SK-N-SH treated with all-trans-retinoic acid at 6 μM for 48 hours (cell line): Measurements from ENCODE around the gene SLC6A19.

Experiments
- OSR1 ChIP-seq: fragments of 250-450 bp; sonication (Bioruptor Pico); IDR thresholded peaks from 2 replicates; pipeline ENCODE4 v1.8.0; 2022; ENCODE audit warnings: moderate library complexity, mild to moderate bottlenecking, inconsistent platforms
- ZC3H10 ChIP-seq: fragments of 250-450 bp; sonication (Bioruptor Pico); IDR thresholded peaks from 2 replicates; pipeline ENCODE4 v1.5.1; 2021; ENCODE audit warnings: mild to moderate bottlenecking, moderate library complexity
- ZFP30 ChIP-seq: fragments of 450-650 bp; formaldehyde crosslinking; IDR thresholded peaks from 2 replicates; pipeline ENCODE4 v1.5.0; 2022; ENCODE audit warnings: mild to moderate bottlenecking, moderate library complexity
- TF ChIP-seq, protein P1 (sequence below): fragments of 250-450 bp; sonication (Bioruptor Pico); IDR thresholded peaks from 2 replicates; pipeline ENCODE4 v1.8.0; 2020; ENCODE audit warnings: mild to moderate bottlenecking, moderate library complexity, borderline replicate concordance

DNA sequence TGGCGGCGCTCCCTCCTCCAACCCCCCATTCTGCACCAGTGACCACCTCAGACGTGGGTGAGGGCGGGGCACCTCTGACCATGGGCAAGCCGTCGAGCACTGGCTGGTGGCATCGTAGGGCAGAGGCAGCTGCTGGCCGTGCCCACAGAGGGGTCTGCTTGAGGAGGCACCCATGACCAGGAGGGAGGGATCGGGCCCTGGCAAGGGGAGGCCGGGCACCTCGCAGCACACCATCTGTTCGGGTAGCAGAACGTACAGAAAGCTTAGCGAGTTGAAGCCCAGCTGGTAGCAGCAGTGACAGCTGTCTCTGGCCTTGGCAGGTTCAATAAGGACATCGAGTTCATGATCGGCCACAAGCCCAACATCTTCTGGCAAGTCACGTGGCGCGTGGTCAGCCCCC lies 19.4 kb downstream of the SLC6A19 start:
- no peak for TF ChIP-seq OSR1 (CRISPR knock-in tag)
- no peak for TF ChIP-seq ZFP30
- TF ChIP-seq ZC3H10 (CRISPR knock-in tag): no peak
- TF ChIP-seq, protein P1, sequence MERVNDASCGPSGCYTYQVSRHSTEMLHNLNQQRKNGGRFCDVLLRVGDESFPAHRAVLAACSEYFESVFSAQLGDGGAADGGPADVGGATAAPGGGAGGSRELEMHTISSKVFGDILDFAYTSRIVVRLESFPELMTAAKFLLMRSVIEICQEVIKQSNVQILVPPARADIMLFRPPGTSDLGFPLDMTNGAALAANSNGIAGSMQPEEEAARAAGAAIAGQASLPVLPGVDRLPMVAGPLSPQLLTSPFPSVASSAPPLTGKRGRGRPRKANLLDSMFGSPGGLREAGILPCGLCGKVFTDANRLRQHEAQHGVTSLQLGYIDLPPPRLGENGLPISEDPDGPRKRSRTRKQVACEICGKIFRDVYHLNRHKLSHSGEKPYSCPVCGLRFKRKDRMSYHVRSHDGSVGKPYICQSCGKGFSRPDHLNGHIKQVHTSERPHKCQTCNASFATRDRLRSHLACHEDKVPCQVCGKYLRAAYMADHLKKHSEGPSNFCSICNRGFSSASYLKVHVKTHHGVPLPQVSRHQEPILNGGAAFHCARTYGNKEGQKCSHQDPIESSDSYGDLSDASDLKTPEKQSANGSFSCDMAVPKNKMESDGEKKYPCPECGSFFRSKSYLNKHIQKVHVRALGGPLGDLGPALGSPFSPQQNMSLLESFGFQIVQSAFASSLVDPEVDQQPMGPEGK (CRISPR knock-in tag): no peak
